ENCODE measurements around the gene ABCA10. TPM values are rescaled to one million over a fixed set of nuclear protein-coding genes. Genes with fewer than 3 reads are reported as not detected.

The ABCA10 gene
- total RNA-seq, 4 donors from 2014 or later: 1.5 to 19.1 (median 10.3) TPM

GRCh38 chr17:69144331-69145255 lies 84.0 kb downstream of the ABCA10 start:
- no peak overlapping the region for H3K27ac ChIP-seq
- H3K9me3 ChIP-seq: no peaks in the 10 kb centered on the region
- H3K4me1 ChIP-seq: peaks cover 21% of the 10 kb centered on the region
- peaks cover 10% of the 10 kb centered on the region for H3K36me3 ChIP-seq
- no peaks in the 10 kb centered on the region for H3K27me3 ChIP-seq
- no peak for DNase-seq (ENCODE audit: low spot score in 2 of 2)
- H3K4me3 ChIP-seq: no peak overlapping the region
- no peak for TF ChIP-seq POLR2A (IDR thresholded peaks at IDR 0.05)
- no peak for TF ChIP-seq EP300 (IDR thresholded peaks at IDR 0.05)
- 85% methylated on average over 2 of the region's 2 CpGs for WGBS

GRCh38 chr17:69143683-69144231 lies 84.9 kb downstream of the ABCA10 start:
- no peak for DNase-seq (ENCODE audit: low spot score in 2 of 2)
- Histone ChIP-seq H3K9me3 (no peaks in the 10 kb centered on the region), H3K4me1 (peaks cover 21% of the 10 kb centered on the region), H3K27ac (no peak overlapping the region), H3K27me3 (no peaks in the 10 kb centered on the region), H3K4me3 (no peak overlapping the region), H3K36me3 (peaks cover 7% of the 10 kb centered on the region)
- WGBS: 94% methylated on average over 3 of the region's 3 CpGs
- TF ChIP-seq EP300 (IDR thresholded peaks at IDR 0.05): no peak

- DNase-seq (ENCODE audit: low spot score in 2 of 2): no peak
- 83% methylated on average over 1 of the region's 1 CpG for WGBS
- Histone ChIP-seq H3K4me3 (no peak overlapping the region), H3K36me3 (peaks cover 7% of the 10 kb centered on the region), H3K27ac (no peak overlapping the region), H3K9me3 (no peaks in the 10 kb centered on the region), H3K4me1 (peaks cover 21% of the 10 kb centered on the region), H3K27me3 (no peaks in the 10 kb centered on the region)
- TF ChIP-seq CTCF (IDR thresholded peaks at IDR 0.05): no peak
- no peak for TF ChIP-seq POLR2A (IDR thresholded peaks at IDR 0.05)
- no peak for TF ChIP-seq POLR2AphosphoS5 (IDR thresholded peaks at IDR 0.05)
- TF ChIP-seq EP300 (IDR thresholded peaks at IDR 0.05): no peak
Observed at GRCh38 chr17:69143151-69143550, 85.5 kb downstream of the ABCA10 start.

- no peak for DNase-seq (ENCODE audit: low spot score in 2 of 2)
Observed at GRCh38 chr17:69142175-69142802, 86.3 kb downstream of the ABCA10 start.

GRCh38 chr17:69141431-69142174 lies 87.0 kb downstream of the ABCA10 start, which contains the start of gene ABCA6:
TSS of gene ABCA6 (minus strand) at chr17:69141895. CDS start at chr17:69140703, 1,192 bp downstream.
- no peak for DNase-seq (ENCODE audit: low spot score in 2 of 2)

More at GRCh38 chr17:69142175-69142802, 86.3 kb downstream of the ABCA10 start:
- Histone ChIP-seq H3K27me3 (no peaks in the 10 kb centered on the region), H3K4me1 (peaks cover 21% of the 10 kb centered on the region), H3K9me3 (no peaks in the 10 kb centered on the region), H3K27ac (peak overlapping the region; percentile 62), H3K36me3 (peaks cover 1% of the 10 kb centered on the region), H3K4me3 (peak overlapping the region; percentile 45)
- WGBS: 37% methylated on average over 3 of the region's 3 CpGs
- TF ChIP-seq POLR2A (IDR thresholded peaks at IDR 0.05): no peak
- no peak for TF ChIP-seq EP300 (IDR thresholded peaks at IDR 0.05)
- no peak for TF ChIP-seq POLR2AphosphoS5 (IDR thresholded peaks at IDR 0.05)
- no peak for TF ChIP-seq CTCF (IDR thresholded peaks at IDR 0.05)

More at GRCh38 chr17:69141431-69142174, 87.0 kb downstream of the ABCA10 start, which contains the start of gene ABCA6:
- peak within 1 kb of the TSS; percentile 62 for H3K27ac ChIP-seq
- H3K9me3 ChIP-seq: no peaks in the 10 kb centered on the region
- no peak for TF ChIP-seq CTCF (IDR thresholded peaks at IDR 0.05)
- TF ChIP-seq EP300 (IDR thresholded peaks at IDR 0.05): no peak
- TF ChIP-seq POLR2A (IDR thresholded peaks at IDR 0.05): no peak
- 31% methylated on average over 4 of the region's 4 CpGs for WGBS
- no peaks in the 10 kb centered on the region for H3K36me3 ChIP-seq
- H3K27me3 ChIP-seq: no peaks in the 10 kb centered on the region
- peak within 1 kb of the TSS; percentile 45 for H3K4me3 ChIP-seq
- peaks cover 21% of the 10 kb centered on the region for H3K4me1 ChIP-seq
